Stimulated activated CD4-positive, alpha-beta T cell treated with anti-CD3 and anti-CD28 coated beads, TNF-alpha, amount 100 ng/mL, for 48 hours (primary cell): ENCODE results near the gene NLRP3.
A peak's percentile ranks its signal among the peaks of the same experiment; 100 is the strongest.
"Not testable (repeated sequence)": the region's sequence is repeated elsewhere in the genome, so short reads cannot be mapped to it uniquely, and the experiment has no call there.

Experiments used
- DNase-seq, 3 donors: peaks; one replicate each; pipeline ENCODE4 v3.0.0-alpha.2; 2020; ENCODE audit warnings: low read depth in 3 of 3

Gene NLRP3

DNA sequence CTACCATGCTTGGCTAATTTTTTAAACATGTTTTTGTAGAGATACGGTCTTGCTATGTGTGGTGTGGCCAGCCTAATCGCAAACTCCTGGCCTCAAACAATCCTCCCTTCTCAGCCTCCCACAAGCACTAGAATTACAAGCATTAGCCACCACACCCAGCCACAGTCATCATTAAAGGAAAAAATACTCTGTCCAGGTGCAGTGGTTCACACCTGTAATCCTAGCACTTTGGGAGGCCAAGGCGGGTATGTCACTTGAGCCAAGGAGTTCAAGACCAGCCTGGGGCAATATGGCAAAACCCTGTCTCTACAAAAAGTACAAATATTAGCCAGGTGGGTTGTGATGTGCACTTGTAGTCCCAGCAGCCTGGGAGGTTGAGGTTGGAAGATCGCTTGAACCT, 25.0 kb upstream of the NLRP3 start:
- DNase-seq: no peak

DNA sequence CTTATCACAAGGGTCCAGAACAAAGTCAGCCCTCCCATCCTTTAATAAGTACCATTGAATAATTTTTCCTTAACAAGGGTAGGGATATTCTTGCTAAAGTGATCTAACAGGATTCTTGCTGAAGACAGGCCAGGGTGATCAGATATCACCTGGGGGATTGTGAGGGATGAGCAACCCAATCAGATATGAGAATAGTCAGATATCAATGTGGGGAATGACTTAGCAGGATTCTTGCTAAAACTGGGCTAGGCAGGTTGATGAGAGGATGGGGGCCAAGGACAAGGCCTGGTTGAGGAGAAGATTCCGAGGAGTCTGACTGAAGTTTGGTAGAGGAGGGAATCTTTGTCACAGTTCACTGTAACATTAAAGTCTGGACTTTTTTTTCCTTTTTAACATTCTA, 23.9 kb upstream of the NLRP3 start:
- DNase-seq: no peak

DNA sequence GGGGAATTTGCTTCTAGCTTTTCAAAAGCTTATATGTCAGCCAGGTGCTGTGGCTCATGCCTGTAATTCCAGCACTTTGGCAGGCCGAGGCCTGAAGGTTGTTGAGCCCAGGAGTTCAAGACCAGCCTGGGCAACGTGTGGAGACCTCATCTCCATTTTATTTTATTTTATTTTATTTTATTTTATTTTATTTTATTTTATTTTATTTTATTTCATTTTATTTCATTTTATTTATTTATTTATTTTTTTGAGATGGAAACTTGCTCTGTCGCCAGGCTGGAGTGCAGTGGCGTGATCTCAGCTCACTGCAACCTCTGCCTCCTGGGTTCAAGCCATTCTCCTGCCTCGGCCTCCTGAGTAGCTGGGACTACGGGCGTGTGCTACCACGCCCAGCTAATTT, 20.9 kb upstream of the NLRP3 start:
- not testable (repeated sequence) for DNase-seq

DNA sequence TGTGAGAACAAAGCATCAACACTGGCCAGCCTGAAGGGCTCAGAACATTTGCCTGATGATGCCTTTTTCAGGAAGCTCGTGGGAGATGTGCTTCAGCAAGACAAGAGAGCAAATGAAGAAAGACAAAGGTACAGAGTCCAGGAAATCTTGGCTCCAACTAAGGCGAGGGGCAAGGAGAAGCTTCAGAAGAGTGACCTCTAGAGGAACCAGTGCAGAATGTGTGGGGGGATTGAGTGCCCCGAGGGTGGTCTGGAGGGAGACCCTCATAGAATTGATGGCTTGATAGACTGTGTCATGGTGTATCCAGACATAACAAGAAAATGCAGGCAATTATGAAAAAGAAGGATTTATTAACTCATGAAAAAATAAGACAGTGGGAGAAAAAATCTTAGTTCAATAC, 15.3 kb upstream of the NLRP3 start:
- DNase-seq: no peak

DNA sequence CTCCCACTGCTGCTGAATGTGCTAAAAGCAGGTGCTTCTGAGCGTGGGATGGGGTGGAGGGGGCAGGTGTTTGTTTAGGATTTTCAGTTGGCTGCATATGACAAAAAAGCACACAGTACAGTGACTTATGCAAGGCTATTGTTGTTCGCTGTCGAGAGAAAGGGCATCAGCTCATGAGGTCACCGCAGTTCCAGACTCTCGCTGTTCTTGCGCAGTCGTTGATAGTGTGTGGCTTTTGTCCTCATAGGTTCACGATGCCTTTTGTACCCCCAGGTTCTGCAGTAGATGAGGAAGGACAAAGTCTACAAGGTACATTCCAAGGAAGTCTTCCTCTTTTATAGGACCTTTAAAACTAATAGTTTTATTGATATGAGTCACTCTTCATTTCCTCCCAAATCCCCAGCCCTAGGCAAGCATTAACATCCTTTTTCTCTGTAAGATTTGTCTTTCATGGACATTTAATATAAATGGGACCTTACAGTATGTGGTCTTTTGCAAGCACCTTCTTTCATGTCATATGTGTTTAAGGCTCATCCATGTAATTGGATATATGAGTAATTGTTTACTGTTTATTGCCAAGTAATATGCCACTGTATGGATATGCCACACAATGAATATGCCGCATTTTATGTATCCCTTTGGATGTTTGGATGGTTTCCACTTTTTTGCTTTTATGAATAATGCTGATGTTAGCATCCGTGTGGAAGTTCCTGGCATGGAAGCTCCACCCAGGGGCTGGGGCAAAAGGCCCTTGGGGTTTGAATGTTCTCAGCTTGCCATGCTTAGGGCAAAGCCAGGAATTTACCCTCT, 14.5 kb upstream of the NLRP3 start:
- DNase-seq: no peak

DNA sequence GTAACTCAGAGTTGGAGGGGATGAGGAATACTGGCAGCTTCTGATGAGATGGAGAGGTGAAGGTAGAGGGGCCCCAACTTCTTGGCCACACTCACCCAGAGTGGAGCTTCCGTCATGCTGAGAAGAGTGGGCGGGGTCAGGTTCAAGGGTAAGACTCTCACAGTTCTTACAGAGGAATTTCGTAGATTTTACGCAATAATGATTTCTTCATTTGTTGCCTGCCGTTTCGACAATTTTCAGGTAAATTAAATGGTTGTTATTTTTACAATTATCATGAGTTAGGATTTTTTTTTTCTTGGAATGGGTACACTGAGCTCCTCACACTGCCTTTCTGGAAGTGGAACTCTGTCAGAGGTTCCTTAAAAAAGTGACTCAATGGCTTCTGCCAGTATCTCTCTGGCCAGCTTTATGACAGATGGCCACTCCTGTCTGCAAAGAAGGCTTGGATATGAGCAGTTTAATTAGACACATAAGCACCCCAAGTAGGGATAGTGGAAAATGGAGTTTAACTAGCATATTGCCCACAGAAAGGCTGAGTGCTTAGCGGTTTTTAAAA, 13.8 kb upstream of the NLRP3 start:
- DNase-seq: no peak

DNA sequence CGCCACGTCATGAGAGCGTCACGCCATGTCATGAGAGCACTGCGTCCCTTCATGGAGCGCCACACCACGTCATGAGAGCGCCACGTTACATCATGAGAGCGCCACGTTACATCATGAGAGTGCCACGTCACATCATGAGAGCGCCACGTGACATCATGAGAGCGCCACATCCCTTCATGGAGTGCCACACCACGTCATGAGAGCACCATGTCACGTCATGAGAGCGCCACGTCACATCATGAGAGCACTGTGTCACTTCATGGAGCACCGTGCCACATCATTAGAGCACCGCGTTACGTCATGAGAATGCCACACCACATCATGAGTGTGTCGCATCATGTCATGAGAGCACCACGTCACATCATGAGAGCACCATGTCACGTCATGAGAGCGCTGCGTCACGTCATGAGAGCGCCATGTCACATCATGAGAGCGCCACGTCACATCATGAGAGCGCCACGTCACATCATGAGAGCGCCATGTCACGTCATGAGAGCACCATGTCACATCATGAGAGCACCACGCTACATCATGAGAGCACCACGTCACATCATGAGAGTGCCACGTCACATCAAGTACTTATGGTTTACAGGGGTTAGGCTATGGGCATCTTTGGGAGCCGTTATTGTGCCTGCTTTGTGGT, 9.8 kb upstream of the NLRP3 start:
- no peak for DNase-seq

DNA sequence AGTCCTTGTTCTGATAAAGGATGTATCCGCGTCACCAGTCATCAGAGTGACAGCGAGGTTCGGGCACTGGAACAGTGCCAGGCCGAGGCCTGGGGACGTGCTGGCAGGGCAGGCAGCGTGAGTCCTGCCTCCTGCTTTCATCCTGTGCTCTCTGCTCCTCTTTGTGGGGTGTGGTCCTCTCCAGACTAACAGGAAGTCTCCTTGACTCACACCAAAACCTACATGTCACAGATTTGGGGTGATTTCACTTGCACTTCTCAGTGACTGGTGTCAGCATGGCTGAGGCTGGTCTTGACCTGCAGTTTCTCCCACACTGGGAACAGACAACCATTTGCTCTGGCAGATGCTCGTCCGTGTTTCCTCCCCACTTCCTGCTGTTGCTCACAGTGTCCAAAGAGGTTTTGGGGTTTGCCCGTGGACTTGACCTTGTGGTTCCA, 8.8 kb upstream of the NLRP3 start:
- DNase-seq: peak in 2 of 3 donors; percentile 54 to 61

DNA sequence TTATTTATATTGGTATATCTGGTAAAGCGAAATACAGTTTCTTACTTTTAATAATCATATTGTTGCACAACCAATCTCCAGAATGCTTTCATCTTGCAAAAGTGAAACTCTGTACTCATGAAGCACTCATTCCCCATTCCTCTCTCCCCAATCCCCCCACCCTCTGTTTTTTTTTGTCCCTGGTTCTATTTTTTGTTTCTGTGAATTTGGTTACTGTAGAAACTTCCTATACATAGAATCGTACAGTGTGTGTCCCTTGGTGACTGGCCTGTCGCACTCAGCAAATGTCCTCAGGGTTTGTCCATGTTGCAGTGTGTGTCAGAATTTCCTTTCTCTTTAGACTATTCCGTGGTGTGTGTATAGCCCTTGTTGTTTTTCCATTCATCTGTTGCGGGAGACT, 7.9 kb upstream of the NLRP3 start:
- no peak for DNase-seq

DNA sequence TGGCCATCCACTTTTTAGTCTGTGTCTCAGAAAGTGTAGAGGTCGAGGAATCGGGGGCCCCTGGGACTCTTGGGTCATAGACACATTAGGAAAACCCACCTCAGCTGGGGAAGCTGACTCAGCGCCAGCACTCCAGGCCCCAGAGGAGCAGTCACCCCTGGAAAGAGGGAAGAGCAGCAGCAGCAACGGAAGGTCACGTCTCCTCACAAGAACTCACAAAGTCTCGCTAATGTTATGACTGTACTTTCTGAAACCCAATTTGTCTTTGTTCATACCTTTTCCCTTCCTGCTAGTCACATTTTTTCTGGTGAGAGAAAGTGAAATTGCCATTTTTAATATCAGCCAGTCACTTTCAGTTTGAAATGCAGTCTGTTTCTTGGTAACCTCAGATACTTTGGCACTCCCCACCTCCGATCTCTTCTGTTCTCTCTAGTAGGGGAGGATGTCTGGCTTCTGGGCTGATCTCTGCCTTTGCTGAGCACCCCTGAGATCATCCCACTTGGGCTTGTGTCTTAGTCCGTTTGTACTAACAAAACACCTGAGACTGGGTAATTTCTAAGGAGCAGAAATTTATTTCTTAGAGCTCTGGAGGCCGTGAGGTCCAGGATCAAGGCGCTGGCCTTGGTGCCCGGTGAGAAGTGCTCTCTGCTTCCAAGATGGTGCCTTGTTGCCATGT, 6.0 kb upstream of the NLRP3 start:
- DNase-seq: peak in 2 of 3 donors; percentile 27 to 30

DNA sequence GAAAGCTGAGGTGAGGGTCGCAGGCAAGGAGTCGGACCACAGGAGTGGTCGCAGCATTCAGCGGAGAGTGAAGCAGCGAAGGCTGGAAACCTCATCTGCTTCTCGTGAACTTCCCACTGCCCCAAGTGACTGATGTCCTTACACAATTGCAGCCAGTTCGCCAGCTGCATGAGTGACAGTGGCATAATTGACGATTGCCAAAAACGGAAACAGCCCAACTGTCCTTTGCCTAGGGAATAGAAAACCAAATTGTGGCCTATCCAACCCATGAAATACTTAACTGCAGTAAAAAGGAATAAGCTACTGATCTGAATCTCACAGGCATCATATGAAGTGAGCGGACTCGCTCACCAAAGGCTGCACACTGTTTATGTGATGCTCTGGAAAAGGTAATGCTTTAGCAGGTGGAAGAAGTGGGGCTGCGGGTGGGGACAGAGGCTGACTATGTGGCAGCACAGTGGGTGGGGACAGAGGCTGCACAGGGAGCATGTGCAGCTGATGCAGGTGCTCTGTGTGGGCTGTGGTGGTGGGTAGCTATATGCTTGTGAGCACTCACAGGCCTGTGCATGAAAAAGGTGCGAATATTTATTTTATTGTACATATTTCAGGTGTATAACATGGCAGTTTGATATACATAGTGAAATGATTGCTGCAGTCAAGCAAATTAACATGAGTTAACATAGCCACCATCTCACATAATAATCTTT, 4.2 kb upstream of the NLRP3 start:
- no peak for DNase-seq

DNA sequence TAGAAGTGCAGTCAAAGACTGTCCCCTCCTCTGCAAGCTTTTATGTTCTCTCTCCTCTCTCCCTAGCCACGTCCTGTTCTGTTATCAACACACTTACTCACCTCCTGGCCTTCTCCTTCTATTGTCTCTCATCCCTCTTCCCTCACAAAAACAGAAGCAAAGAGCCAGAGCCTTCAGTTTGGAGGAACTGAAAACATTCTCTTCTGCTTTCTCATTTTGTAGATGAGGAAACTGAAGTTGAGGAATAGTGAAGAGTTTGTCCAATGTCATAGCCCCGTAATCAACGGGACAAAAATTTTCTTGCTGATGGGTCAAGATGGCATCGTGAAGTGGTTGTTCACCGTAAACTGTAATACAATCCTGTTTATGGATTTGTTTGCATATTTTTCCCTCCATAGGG, 1.9 kb downstream of the NLRP3 start:
- DNase-seq: no peak

DNA sequence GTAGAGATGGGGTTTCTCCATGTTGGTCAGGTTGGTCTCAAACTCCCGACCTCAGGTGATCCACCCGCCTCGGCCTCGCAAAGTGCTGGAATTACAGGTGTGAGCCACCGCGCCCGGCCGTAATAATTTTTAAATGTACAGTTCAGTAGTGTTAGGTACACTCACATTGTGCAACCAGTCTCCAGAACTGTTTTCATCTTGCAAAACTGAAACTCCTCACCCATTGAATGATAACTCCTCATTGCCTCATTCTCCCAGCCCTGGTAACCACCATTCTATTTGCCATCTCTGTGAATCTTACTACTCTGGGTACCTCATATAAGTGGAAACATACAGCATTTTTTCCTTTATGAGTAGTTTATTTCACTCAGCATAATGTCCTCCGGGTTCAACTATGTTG, 3.4 kb downstream of the NLRP3 start:
- DNase-seq: no peak

DNA sequence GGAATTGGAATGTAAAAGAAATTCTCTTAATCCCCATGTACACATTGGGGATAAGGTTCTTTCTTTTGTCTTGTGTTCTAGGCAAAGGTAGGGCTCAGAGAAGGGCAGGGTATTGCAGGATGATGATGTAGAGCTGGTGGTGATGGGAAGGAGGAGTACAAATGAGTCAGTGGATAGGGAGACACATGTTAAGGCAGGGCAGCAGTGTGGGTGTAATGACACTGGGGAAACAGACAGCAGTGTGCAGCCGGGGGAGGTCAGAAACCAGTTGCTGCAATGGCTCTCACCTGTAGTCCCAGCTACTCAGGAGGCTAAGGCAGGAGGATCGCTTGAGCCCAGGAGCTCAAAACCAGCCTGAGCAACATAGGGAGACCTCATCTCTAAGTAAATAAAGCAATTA, 5.1 kb downstream of the NLRP3 start:
- DNase-seq: peak in 1 of 3 donors; percentile 27

DNA sequence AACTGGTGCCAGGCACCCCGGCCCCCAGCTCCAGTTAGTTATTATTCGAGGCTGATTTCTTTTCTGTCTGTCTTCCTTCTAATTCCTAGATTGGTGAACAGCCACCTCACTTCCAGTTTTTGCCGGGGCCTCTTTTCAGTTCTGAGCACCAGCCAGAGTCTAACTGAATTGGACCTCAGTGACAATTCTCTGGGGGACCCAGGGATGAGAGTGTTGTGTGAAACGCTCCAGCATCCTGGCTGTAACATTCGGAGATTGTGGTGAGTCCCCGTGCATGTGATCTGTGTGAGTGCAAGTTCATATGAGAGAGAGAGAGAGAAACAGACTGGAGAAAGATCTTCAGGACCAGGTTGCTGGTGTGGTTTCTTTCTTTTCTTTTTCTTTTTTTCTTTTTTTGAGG, 13.5 kb downstream of the NLRP3 start:
- DNase-seq: no peak

DNA sequence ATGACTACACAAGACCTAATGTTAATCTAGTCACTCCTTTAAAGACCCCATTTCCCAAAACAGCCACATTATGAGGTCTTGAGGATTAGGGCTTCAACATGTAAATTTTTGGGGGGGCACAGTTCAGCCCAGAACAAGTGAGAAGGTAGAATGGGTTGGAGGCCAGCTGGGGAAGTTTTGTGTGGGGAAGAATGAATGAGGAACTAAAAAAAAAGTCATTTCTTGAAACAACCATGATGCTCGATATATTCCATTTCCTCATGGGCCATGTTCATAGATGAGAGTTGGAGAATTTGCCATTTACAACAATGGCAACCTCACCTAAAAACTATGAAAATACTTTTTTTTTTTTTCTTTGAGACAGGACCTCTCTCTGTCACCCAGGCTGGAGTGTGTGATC, 14.5 kb downstream of the NLRP3 start:
- no peak for DNase-seq

DNA sequence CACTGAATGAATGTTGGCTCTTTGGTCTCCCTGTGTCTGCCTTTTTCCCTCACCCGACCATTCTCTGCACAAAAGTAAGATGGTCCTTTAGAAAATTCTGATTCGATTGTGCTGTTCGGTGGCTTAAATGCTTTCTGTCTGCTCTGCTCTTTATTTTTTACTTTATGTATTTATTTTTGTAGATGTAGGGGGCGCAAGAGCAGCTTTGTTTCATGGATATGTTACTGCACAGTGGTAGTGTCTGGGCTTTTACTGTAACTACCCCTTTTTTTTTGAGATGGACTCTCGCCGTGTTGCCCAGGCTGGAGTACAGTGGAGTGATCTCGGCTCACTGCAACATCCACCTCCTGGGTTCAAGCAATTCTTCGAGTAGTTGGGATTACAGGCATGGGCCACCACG, 15.7 kb downstream of the NLRP3 start:
- DNase-seq: no peak

DNA sequence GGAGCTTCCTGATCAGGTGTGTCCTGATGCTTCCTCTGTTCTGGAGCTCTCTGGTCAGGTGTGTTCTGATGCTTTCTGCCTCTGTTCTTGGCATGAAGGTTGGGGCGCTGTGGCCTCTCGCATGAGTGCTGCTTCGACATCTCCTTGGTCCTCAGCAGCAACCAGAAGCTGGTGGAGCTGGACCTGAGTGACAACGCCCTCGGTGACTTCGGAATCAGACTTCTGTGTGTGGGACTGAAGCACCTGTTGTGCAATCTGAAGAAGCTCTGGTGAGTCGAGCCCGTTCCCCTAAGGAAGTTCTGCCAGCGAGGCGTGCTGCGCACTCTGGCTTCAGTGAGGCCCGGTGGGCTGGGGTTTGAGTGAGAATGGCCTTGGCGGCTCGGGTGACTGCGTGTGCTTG, 18.0 kb downstream of the NLRP3 start:
- DNase-seq: no peak

DNA sequence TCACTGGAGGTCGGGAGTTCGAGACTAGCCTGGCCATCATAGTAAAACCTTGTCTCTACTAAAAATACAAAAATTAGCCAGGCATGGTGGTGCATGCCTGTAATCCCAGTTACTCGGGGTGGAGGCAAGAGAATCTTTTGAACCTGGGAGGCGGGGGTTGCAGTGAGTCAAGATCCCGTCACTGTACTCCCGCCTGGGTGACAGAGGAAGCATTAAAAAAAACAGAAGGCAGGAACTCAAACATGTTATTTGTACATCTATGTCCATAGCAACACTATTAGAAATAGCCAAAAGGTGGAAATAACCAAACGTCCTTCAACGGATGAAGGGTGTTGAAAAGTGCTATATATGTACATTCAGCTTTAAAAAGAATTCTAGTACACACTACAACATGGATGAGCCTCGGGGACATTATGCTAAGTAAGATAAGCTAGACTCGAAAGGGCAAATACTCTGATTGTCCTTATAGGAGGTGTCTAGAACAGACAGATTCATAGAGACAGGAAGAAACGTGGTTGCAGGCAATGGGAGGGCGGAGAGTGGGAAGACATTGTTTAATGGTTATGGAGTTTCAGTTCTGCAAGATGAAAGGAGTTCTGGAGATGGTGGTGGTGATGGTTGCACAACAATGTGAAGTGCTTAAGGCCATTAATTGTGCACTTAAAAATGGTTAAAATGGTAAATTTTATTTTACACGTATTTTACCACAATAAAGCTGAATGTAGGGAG, 19.2 kb downstream of the NLRP3 start:
- no peak for DNase-seq

DNA sequence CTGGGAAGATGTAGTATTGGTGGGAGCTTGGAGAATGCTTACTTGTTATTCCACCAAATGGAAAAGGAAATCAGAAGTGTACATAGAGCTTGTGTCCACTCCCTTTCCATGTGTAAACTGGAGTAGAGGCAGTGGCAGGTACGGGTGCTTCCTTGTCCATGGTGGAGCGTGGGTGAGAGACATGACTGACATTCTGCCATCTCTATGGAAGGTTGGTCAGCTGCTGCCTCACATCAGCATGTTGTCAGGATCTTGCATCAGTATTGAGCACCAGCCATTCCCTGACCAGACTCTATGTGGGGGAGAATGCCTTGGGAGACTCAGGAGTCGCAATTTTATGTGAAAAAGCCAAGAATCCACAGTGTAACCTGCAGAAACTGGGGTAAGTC, 19.8 kb downstream of the NLRP3 start:
- DNase-seq: no peak
